Thyroid gland (tissue), 4 donors: ENCODE measurements around the gene SYNGR3. TPM values are rescaled to one million over a fixed set of nuclear protein-coding genes. Genes with fewer than 3 reads are reported as not detected.
A peak's percentile ranks its signal among the peaks of the same experiment; 100 is the strongest.

ENCODE experiments used
- DNase-seq, 2 donors: peaks; one replicate each; pipeline ENCODE4 v3.0.0-alpha.2; 2019
- H3K27ac ChIP-seq, 3 donors: fragments of 200-600 bp; sonication (generic); 1 replicate in 2 of 3; 2 replicates in 1 of 3; pipeline ENCODE4 v1.5.1; 2016 to 2019; ENCODE audit warnings: mild to moderate bottlenecking in 1 of 3, moderate library complexity in 1 of 3
- H3K27me3 ChIP-seq: fragments of 200-600 bp; sonication (generic); one replicate; pipeline ENCODE4 v1.5.1; 2019
- H3K36me3 ChIP-seq, 2 donors: fragments of 200-600 bp; sonication (generic); one replicate each; pipeline ENCODE4 v1.5.1; 2016 to 2019
- H3K4me1 ChIP-seq, 2 donors: fragments of 200-600 bp; sonication (generic); one replicate each; pipeline ENCODE4 v1.5.1; 2017 to 2019
- H3K4me3 ChIP-seq, 3 donors: fragments of 200-600 bp; sonication (generic); replicated peaks in 1 of 3; 1 replicate in 2 of 3; 2 replicates in 1 of 3; pipeline ENCODE4 v1.5.1; 2016; ENCODE audit warnings: mild to moderate bottlenecking in 1 of 3
- H3K9me3 ChIP-seq: fragments of 200-600 bp; sonication (generic); one replicate; pipeline ENCODE4 v1.5.1; 2017
- POLR2A ChIP-seq, 2 donors: fragments of 450-650 bp; IDR thresholded peaks; one replicate each; pipeline ENCODE4 v1.6.1; 2017; ENCODE audit warnings: antibody characterized with exemption in 2 of 2, mild to moderate bottlenecking in 2 of 2, moderate library complexity in 1 of 2
- WGBS, 2 donors: methylation state at CpG; one replicate each; pipeline ENCODE4 v1.1.5; 2017; 5-methylcytosine and 5-hydroxymethylcytosine counted together
- intact Hi-C: fragments of 100-400 bp; cut with DNase I; formaldehyde crosslinking; loops from one replicate; pipeline ENCODE4 v1.15.1; 2023
- small RNA-seq: library from RNA; depleted of rRNA; stranded (forward); fragments of <200 nt; gene quantifications from one replicate; pipeline ENCODE3, GENCODE V24; 2016
- total RNA-seq, 4 donors: library from RNA; depleted of rRNA; stranded (reverse); fragments of >200 nt; gene quantifications; one replicate each; pipeline ENCODE4 v1.2.3, GENCODE V29; 2016
- TF ChIP-seq, protein P1 (sequence below), 6 experiments: fragments of 200-600 bp in 3 of 6; fragments of 450-650 bp in 3 of 6; sonication (generic) in 3 of 6; IDR thresholded peaks; one replicate each; pipeline ENCODE4 v1.5.1; 2016 to 2019; ENCODE audit warnings: antibody characterized with exemption in 6 of 6, mild to moderate bottlenecking in 2 of 6, inconsistent platforms in 1 of 6, moderate library complexity in 1 of 6

Gene SYNGR3
- total RNA-seq, 4 donors from 2014 or later, result not detected

GRCh38 chr16:2042986-2043666 is 53.4 kb downstream of the SYNGR3 start:
- peak; percentile 55 to 56 for DNase-seq
- H3K27ac ChIP-seq, result peak overlapping the region; percentile 54 to 97 (median 82)
- H3K36me3 ChIP-seq, result no peaks in the 10 kb centered on the region
- no peak overlapping the region for H3K4me3 ChIP-seq
- intact Hi-C loops, result no loop called here
- H3K9me3 ChIP-seq, result no peaks in the 10 kb centered on the region
- no peaks in the 10 kb centered on the region for H3K27me3 ChIP-seq
- H3K4me1 ChIP-seq, result peaks cover 38 to 74% of the 10 kb centered on the region in 2 donors
- TF ChIP-seq POLR2A (IDR thresholded peaks at IDR 0.05), result no peak
- TF ChIP-seq, protein P1, sequence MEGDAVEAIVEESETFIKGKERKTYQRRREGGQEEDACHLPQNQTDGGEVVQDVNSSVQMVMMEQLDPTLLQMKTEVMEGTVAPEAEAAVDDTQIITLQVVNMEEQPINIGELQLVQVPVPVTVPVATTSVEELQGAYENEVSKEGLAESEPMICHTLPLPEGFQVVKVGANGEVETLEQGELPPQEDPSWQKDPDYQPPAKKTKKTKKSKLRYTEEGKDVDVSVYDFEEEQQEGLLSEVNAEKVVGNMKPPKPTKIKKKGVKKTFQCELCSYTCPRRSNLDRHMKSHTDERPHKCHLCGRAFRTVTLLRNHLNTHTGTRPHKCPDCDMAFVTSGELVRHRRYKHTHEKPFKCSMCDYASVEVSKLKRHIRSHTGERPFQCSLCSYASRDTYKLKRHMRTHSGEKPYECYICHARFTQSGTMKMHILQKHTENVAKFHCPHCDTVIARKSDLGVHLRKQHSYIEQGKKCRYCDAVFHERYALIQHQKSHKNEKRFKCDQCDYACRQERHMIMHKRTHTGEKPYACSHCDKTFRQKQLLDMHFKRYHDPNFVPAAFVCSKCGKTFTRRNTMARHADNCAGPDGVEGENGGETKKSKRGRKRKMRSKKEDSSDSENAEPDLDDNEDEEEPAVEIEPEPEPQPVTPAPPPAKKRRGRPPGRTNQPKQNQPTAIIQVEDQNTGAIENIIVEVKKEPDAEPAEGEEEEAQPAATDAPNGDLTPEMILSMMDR (IDR thresholded peaks at IDR 0.05), result no peak
- WGBS, 2 donors, result 72 to 89% methylated on average over 11 of the region's 11 CpGs

Small RNAs within 50 kb of the gene (small RNA-seq; reads per million reads assigned to genes)
- gene AC005363.2 (not detected), gene RN7SL219P (not detected), gene SNORA10 (not detected), gene SNORA64 (not detected)

Other genes with a start within 250 kb of the SYNGR3 start
- 100 to 1,000 TPM in 2 of 4 donors, 10 to 100 TPM in 2; 43.7 to 173 (median 103) TPM for gene NME3, start 218.4 kb upstream of the SYNGR3 start, total RNA-seq
- 10 to 100 TPM; 12.8 to 31.8 (median 22.0) TPM for gene EME2, start 217.2 kb upstream of the SYNGR3 start, total RNA-seq
- gene MRPS34, start 216.8 kb upstream of the SYNGR3 start, total RNA-seq, result 100 to 1,000 TPM in 1 of 4 donors, 10 to 100 TPM in 3; 67.3 to 146 (median 98.1) TPM
- 10 to 100 TPM; 52.2 to 87.3 (median 68.5) TPM for gene SPSB3, start 207.4 kb upstream of the SYNGR3 start, total RNA-seq
- 100 to 1,000 TPM in 3 of 4 donors, 10 to 100 TPM in 1; 47.3 to 122 (median 106) TPM for gene NUBP2, start 207.0 kb upstream of the SYNGR3 start, total RNA-seq
- gene IGFALS, start 196.3 kb upstream of the SYNGR3 start, total RNA-seq, result 1 to 10 TPM in 3 of 4 donors, under 1 TPM in 1; 0.13 to 4.2 (median 1.8) TPM
- gene HAGH, start 163.1 kb upstream of the SYNGR3 start, total RNA-seq, result 100 to 1,000 TPM in 3 of 4 donors, 10 to 100 TPM in 1; 91.7 to 150 (median 119) TPM
- gene FAHD1, start 162.8 kb upstream of the SYNGR3 start, total RNA-seq, result 10 to 100 TPM; 40.9 to 52.5 (median 45.0) TPM
- gene MEIOB, start 117.8 kb upstream of the SYNGR3 start, total RNA-seq, result under 1 TPM in 1 of 4 donors, not detected in 3; 0.13 TPM
- gene HS3ST6, start 71.6 kb upstream of the SYNGR3 start, total RNA-seq, result under 1 TPM in 1 of 4 donors, not detected in 3; 0.54 TPM
- 10 to 100 TPM in 2 of 4 donors, 1 to 10 TPM in 2; 5.0 to 43.7 (median 12.4) TPM for gene MSRB1, start 46.8 kb upstream of the SYNGR3 start, total RNA-seq
- not detected for gene RPL3L, start 35.3 kb upstream of the SYNGR3 start, total RNA-seq
- gene NDUFB10, start 30.4 kb upstream of the SYNGR3 start, total RNA-seq, result 100 to 1,000 TPM; 174 to 325 (median 284) TPM
- gene RPS2, start 25.1 kb upstream of the SYNGR3 start, total RNA-seq, result 1,000 to 10,000 TPM in 3 of 4 donors, 100 to 1,000 TPM in 1; 976 to 2,244 (median 1,167) TPM
- not detected for gene RNF151, start 23.1 kb upstream of the SYNGR3 start, total RNA-seq
- 10 to 100 TPM; 34.4 to 91.8 (median 53.7) TPM for gene TBL3, start 17.9 kb upstream of the SYNGR3 start, total RNA-seq
- not detected for gene NOXO1, start 8.5 kb upstream of the SYNGR3 start, total RNA-seq
- gene GFER, start 5.8 kb upstream of the SYNGR3 start, total RNA-seq, result 10 to 100 TPM in 3 of 4 donors, 1 to 10 TPM in 1; 7.8 to 37.2 (median 22.3) TPM
- gene ZNF598, start 19.9 kb downstream of the SYNGR3 start, total RNA-seq, result 10 to 100 TPM; 19.0 to 38.4 (median 27.4) TPM
- under 1 TPM in 2 of 4 donors, not detected in 2; 0.54 to 0.63 TPM for gene NPW, start 29.8 kb downstream of the SYNGR3 start, total RNA-seq
- gene NHERF2, start 36.9 kb downstream of the SYNGR3 start, total RNA-seq, result 100 to 1,000 TPM in 1 of 4 donors, 10 to 100 TPM in 3; 73.8 to 146 (median 81.6) TPM
- gene NTHL1, start 57.9 kb downstream of the SYNGR3 start, total RNA-seq, result 10 to 100 TPM in 3 of 4 donors, 1 to 10 TPM in 1; 6.1 to 38.7 (median 25.0) TPM
- gene TSC2, start 58.0 kb downstream of the SYNGR3 start, total RNA-seq, result 100 to 1,000 TPM; 101 to 148 (median 109) TPM
- 100 to 1,000 TPM in 1 of 4 donors, 10 to 100 TPM in 3; 66.9 to 153 (median 87.7) TPM for gene PKD1, start 145.9 kb downstream of the SYNGR3 start, total RNA-seq
- 1 to 10 TPM in 1 of 4 donors, under 1 TPM in 2, not detected in 1; 0.40 to 1.6 (median 0.89) TPM for gene RAB26, start 158.7 kb downstream of the SYNGR3 start, total RNA-seq
- gene TRAF7, start 165.8 kb downstream of the SYNGR3 start, total RNA-seq, result 10 to 100 TPM; 27.7 to 51.9 (median 41.5) TPM
- 1 to 10 TPM in 1 of 4 donors, under 1 TPM in 3; 0.13 to 1.2 (median 0.40) TPM for gene CASKIN1, start 206.6 kb downstream of the SYNGR3 start, total RNA-seq
- 10 to 100 TPM; 61.0 to 95.6 (median 63.1) TPM for gene MLST8, start 215.5 kb downstream of the SYNGR3 start, total RNA-seq
- 10 to 100 TPM in 2 of 4 donors, 1 to 10 TPM in 2; 3.8 to 44.6 (median 12.0) TPM for gene BRICD5, start 220.9 kb downstream of the SYNGR3 start, total RNA-seq
- 10 to 100 TPM; 13.4 to 44.0 (median 28.8) TPM for gene PGP, start 224.9 kb downstream of the SYNGR3 start, total RNA-seq
- gene E4F1, start 233.6 kb downstream of the SYNGR3 start, total RNA-seq, result 10 to 100 TPM; 35.3 to 55.7 (median 41.3) TPM
- gene DNASE1L2, start 246.5 kb downstream of the SYNGR3 start, total RNA-seq, result 1 to 10 TPM in 3 of 4 donors, under 1 TPM in 1; 0.88 to 4.5 (median 1.4) TPM